Endodermal cell (in vitro differentiated cells): Measurements from ENCODE around the gene FBXW7. TPM values are rescaled to one million over a fixed set of nuclear protein-coding genes. Genes with fewer than 3 reads are reported as not detected.

Source experiments
- DNase-seq: peaks from one replicate; pipeline ENCODE4 v3.0.0-alpha.2; 2017
- H3K27ac ChIP-seq: 2 replicates; pipeline ENCODE4 v1.5.1; 2013; ENCODE audit warnings: mild to moderate bottlenecking, low read depth, low read length, moderate library complexity
- H3K27me3 ChIP-seq: 2 replicates; pipeline ENCODE4 v1.6.1; 2013; ENCODE audit warnings: mild to moderate bottlenecking, low read length, moderate library complexity; ENCODE audit not compliant: insufficient read depth, control insufficient read depth, poor library complexity, severe bottlenecking
- H3K36me3 ChIP-seq: 2 replicates; pipeline ENCODE4 v1.7.0; 2013; ENCODE audit warnings: mild to moderate bottlenecking, low read length, moderate library complexity; ENCODE audit not compliant: control insufficient read depth, insufficient read depth
- H3K4me1 ChIP-seq: one replicate; pipeline ENCODE4 v1.7.0; 2013; ENCODE audit warnings: low read length; ENCODE audit not compliant: control insufficient read depth, insufficient read depth
- H3K4me3 ChIP-seq: 2 replicates; pipeline ENCODE4 v1.5.1; 2013; ENCODE audit warnings: mild to moderate bottlenecking, low read length, moderate library complexity
- H3K9ac ChIP-seq: 2 replicates; pipeline ENCODE4 v1.6.1; 2013; ENCODE audit warnings: mild to moderate bottlenecking, low read length, moderate library complexity; ENCODE audit not compliant: poor library complexity, severe bottlenecking; ENCODE audit errors: extremely low read depth
- H3K9me3 ChIP-seq: 2 replicates; pipeline ENCODE4 v1.6.1; 2013; ENCODE audit warnings: mild to moderate bottlenecking, low read length, moderate library complexity; ENCODE audit not compliant: control insufficient read depth
- H3K27ac Mint-ChIP-seq: 2 replicates; pipeline ENCODE4 v1.8.0; 2020; ENCODE audit warnings: mixed read lengths
- H3K27me3 Mint-ChIP-seq: 2 replicates; pipeline ENCODE4 v1.8.0; 2021; ENCODE audit warnings: mild to moderate bottlenecking, mixed read lengths; ENCODE audit not compliant: insufficient read depth
- H3K36me3 Mint-ChIP-seq: 2 replicates; pipeline ENCODE4 v1.8.0; 2020; ENCODE audit warnings: low read depth, mixed read lengths
- H3K4me1 Mint-ChIP-seq: 2 replicates; pipeline ENCODE4 v1.8.0; 2020; ENCODE audit warnings: mixed read lengths
- H3K4me3 Mint-ChIP-seq: 2 replicates; pipeline ENCODE4 v1.8.0; 2020; ENCODE audit warnings: mild to moderate bottlenecking, moderate library complexity, mixed read lengths
- H3K9me3 Mint-ChIP-seq: 2 replicates; pipeline ENCODE4 v1.8.0; 2020; ENCODE audit warnings: mild to moderate bottlenecking, mixed read lengths
- WGBS, 2 experiments: methylation state at CpG; one replicate each; pipeline versions ENCODE4 v1.1.5 to v1.1.7; 2013; ENCODE audit warnings: missing lambda C conversion rate in 2 of 2, mixed read lengths in 1 of 2; ENCODE audit not compliant: insufficient coverage in 1 of 2, insufficient read length in 1 of 2; 5-methylcytosine and 5-hydroxymethylcytosine counted together
- total RNA-seq, 2 donors: library from RNA; stranded (reverse); fragmentation: NEBNext Ultra II Directional in 1 of 2; extraction: Animal tissue kit (Norgen Biotek cat#: 25700) in 1 of 2; gene quantifications; 2 replicates in 1 of 2; 3 replicates in 1 of 2; pipeline ENCODE4 v1.2.1, GENCODE V29; 2021
- TF ChIP-seq, protein P1 (sequence below): fragments of 200-600 bp; sonication (generic); conservative IDR thresholded peaks from 2 replicates; pipeline ENCODE4 v1.5.0; 2021; ENCODE audit warnings: antibody characterized with exemption, mild to moderate bottlenecking

Gene FBXW7
- total RNA-seq, 2 donors from 2014 or later: 34.3 to 34.4 TPM

DNA sequence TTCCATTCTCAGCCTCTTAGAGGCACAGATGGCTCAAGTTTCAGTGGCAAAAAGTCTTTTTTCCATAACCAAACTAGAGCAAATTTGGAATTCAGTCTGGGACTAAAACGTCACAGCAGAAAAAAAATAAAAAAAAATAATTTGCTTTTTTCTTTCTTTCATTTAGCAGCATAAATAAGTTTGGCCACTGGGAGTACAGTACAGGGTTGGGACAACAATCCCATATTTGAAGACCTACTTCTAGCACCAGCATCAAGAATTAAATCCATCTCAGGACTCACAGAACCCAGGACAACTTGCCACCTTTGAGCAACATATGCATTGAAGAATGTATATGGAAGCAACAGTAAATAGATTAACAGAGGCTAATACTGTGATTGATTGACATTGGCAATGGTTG is 214.0 kb downstream of the FBXW7 start:
- no peak overlapping the region for H3K9ac ChIP-seq
- peaks cover 22% of the 10 kb centered on the region for H3K36me3 ChIP-seq
- no peaks in the 10 kb centered on the region for H3K9me3 Mint-ChIP-seq
- no peak overlapping the region for H3K4me3 Mint-ChIP-seq
- peaks cover 2% of the 10 kb centered on the region for H3K4me1 Mint-ChIP-seq
- no peak overlapping the region for H3K4me3 ChIP-seq
- peaks cover 15% of the 10 kb centered on the region for H3K36me3 Mint-ChIP-seq
- no peak overlapping the region for H3K27ac ChIP-seq
- TF ChIP-seq, protein P1, sequence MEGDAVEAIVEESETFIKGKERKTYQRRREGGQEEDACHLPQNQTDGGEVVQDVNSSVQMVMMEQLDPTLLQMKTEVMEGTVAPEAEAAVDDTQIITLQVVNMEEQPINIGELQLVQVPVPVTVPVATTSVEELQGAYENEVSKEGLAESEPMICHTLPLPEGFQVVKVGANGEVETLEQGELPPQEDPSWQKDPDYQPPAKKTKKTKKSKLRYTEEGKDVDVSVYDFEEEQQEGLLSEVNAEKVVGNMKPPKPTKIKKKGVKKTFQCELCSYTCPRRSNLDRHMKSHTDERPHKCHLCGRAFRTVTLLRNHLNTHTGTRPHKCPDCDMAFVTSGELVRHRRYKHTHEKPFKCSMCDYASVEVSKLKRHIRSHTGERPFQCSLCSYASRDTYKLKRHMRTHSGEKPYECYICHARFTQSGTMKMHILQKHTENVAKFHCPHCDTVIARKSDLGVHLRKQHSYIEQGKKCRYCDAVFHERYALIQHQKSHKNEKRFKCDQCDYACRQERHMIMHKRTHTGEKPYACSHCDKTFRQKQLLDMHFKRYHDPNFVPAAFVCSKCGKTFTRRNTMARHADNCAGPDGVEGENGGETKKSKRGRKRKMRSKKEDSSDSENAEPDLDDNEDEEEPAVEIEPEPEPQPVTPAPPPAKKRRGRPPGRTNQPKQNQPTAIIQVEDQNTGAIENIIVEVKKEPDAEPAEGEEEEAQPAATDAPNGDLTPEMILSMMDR: no peak
- no peaks in the 10 kb centered on the region for H3K27me3 ChIP-seq
- H3K27me3 Mint-ChIP-seq: no peaks in the 10 kb centered on the region
- no peaks in the 10 kb centered on the region for H3K9me3 ChIP-seq
- DNase-seq: no peak
- no peaks in the 10 kb centered on the region for H3K4me1 ChIP-seq
- H3K27ac Mint-ChIP-seq: no peak overlapping the region
- 82 to 100% methylated on average over 1 of the region's 1 CpG for WGBS, 2 experiments

- no peak overlapping the region for H3K27ac ChIP-seq
- WGBS, 2 experiments: 93 to 100% methylated on average over 1 to 4 of the region's 4 CpGs
- no peaks in the 10 kb centered on the region for H3K9me3 Mint-ChIP-seq
- TF ChIP-seq, protein P1: no peak
- no peaks in the 10 kb centered on the region for H3K27me3 ChIP-seq
- H3K27ac Mint-ChIP-seq: no peak overlapping the region
- H3K4me1 Mint-ChIP-seq: peaks cover 2% of the 10 kb centered on the region
- peaks cover 22% of the 10 kb centered on the region for H3K36me3 ChIP-seq
- H3K9me3 ChIP-seq: no peaks in the 10 kb centered on the region
- H3K4me3 Mint-ChIP-seq: no peak overlapping the region
- H3K4me3 ChIP-seq: no peak overlapping the region
- no peak for DNase-seq
- H3K27me3 Mint-ChIP-seq: no peaks in the 10 kb centered on the region
- no peak overlapping the region for H3K9ac ChIP-seq
- H3K36me3 Mint-ChIP-seq: peaks cover 15% of the 10 kb centered on the region
- H3K4me1 ChIP-seq: no peaks in the 10 kb centered on the region
These were observed 214.5 kb downstream of the FBXW7 start for GRCh38 chr4:152321398-152321797.

GRCh38 chr4:152316969-152317368 is 218.9 kb downstream of the FBXW7 start:
- H3K9me3 ChIP-seq: no peaks in the 10 kb centered on the region
- H3K4me3 Mint-ChIP-seq: no peak overlapping the region
- no peak overlapping the region for H3K27ac ChIP-seq
- no peaks in the 10 kb centered on the region for H3K27me3 ChIP-seq
- H3K36me3 ChIP-seq: peaks cover 3% of the 10 kb centered on the region
- 91 to 96% methylated on average over 2 to 3 of the region's 3 CpGs for WGBS, 2 experiments
- peaks cover under 1% of the 10 kb centered on the region for H3K36me3 Mint-ChIP-seq
- TF ChIP-seq, protein P1: no peak
- H3K27me3 Mint-ChIP-seq: no peaks in the 10 kb centered on the region
- H3K9me3 Mint-ChIP-seq: no peaks in the 10 kb centered on the region
- no peaks in the 10 kb centered on the region for H3K4me1 ChIP-seq
- H3K9ac ChIP-seq: no peak overlapping the region
- no peaks in the 10 kb centered on the region for H3K4me1 Mint-ChIP-seq
- H3K4me3 ChIP-seq: no peak overlapping the region
- DNase-seq: no peak
- H3K27ac Mint-ChIP-seq: no peak overlapping the region
